HG03565 (cell line): ENCODE data around the gene JAKMIP1.
"Not testable (repeated sequence)": the region's sequence is repeated elsewhere in the genome, so short reads cannot be mapped to it uniquely, and the experiment has no call there.

Experiments
- ATAC-seq: cut with Tn5 transposase; IDR thresholded peaks from one replicate; pipeline ENCODE4 v1.9.1; 2021; ENCODE audit warnings: mild to moderate bottlenecking, moderate library complexity; ENCODE audit not compliant: unreplicated experiment

Gene JAKMIP1

GRCh38 chr4:6021831-6022606 lies 178.3 kb downstream of the JAKMIP1 start:
- ATAC-seq, result no peak

GRCh38 chr4:6020613-6021012 lies 179.7 kb downstream of the JAKMIP1 start:
- ATAC-seq, result no peak

GRCh38 chr4:6019316-6020263 lies 180.8 kb downstream of the JAKMIP1 start:
- ATAC-seq, result no peak

- no peak for ATAC-seq
These were observed 182.0 kb downstream of the JAKMIP1 start, which contains the start of gene C4orf50 for GRCh38 chr4:6018331-6018730. Gene C4orf50 (minus strand): TSS chr4:6018431.

- no peak for ATAC-seq
These were observed 182.5 kb downstream of the JAKMIP1 start for GRCh38 chr4:6017800-6018199.

GRCh38 chr4:6017030-6017429 lies 183.3 kb downstream of the JAKMIP1 start:
- no peak for ATAC-seq

- ATAC-seq, result no peak
These were observed 186.8 kb downstream of the JAKMIP1 start for GRCh38 chr4:6013564-6013963.

- ATAC-seq, result no peak
These were observed 188.1 kb downstream of the JAKMIP1 start for GRCh38 chr4:6012200-6012599.

GRCh38 chr4:6011686-6012085 lies 188.7 kb downstream of the JAKMIP1 start:
- ATAC-seq, result no peak

- no peak for ATAC-seq
These were observed 189.1 kb downstream of the JAKMIP1 start for GRCh38 chr4:6011271-6011671.

- ATAC-seq, result no peak
These were observed 189.6 kb downstream of the JAKMIP1 start for GRCh38 chr4:6010789-6011188.

GRCh38 chr4:6009452-6009851 lies 190.9 kb downstream of the JAKMIP1 start:
- no peak for ATAC-seq

GRCh38 chr4:6008766-6009385 lies 191.5 kb downstream of the JAKMIP1 start:
- no peak for ATAC-seq

- ATAC-seq, result no peak
These were observed 192.2 kb downstream of the JAKMIP1 start for GRCh38 chr4:6008092-6008551.

- ATAC-seq, result no peak
These were observed 195.2 kb downstream of the JAKMIP1 start for GRCh38 chr4:6005175-6005574.

- ATAC-seq, result not testable (repeated sequence)
These were observed 196.9 kb downstream of the JAKMIP1 start for GRCh38 chr4:6003485-6003884.

- no peak for ATAC-seq
These were observed 197.4 kb downstream of the JAKMIP1 start for GRCh38 chr4:6002926-6003325.

GRCh38 chr4:6002492-6002833 lies 197.9 kb downstream of the JAKMIP1 start:
- ATAC-seq, result no peak

GRCh38 chr4:6001680-6002491 lies 198.5 kb downstream of the JAKMIP1 start:
- no peak for ATAC-seq

GRCh38 chr4:5999830-6000365 lies 200.5 kb downstream of the JAKMIP1 start:
- no peak for ATAC-seq
